Activated CD4-positive, alpha-beta memory T cell treated with anti-CD3 and anti-CD28 coated beads for 36 hours (primary cell): Measurements from ENCODE around the gene CCL28. TPM values are rescaled to one million over a fixed set of nuclear protein-coding genes. Genes with fewer than 3 reads are reported as not detected.
"Not testable (repeated sequence)": the region's sequence is repeated elsewhere in the genome, so short reads cannot be mapped to it uniquely, and the experiment has no call there.

ENCODE experiments used
- CTCF ChIA-PET: fragments of 350-600 bp; sonication (Branson Sonifier 250); formaldehyde crosslinking; loops from one replicate; lab custom pipeline; 2021; ENCODE audit warnings: antibody characterized with exemption, inconsistent platforms; lab: Charles Lee
- POLR2A ChIA-PET: fragments of 350-600 bp; sonication (Branson Sonifier 250); formaldehyde crosslinking; loops from one replicate; lab custom pipeline; 2021; ENCODE audit warnings: antibody characterized with exemption; lab: Charles Lee
- DNase-seq: peaks from one replicate; pipeline ENCODE4 v3.0.0-alpha.2; 2020
- H3K27ac Mint-ChIP-seq: one replicate; pipeline ENCODE4 v1.8.0; 2021; ENCODE audit warnings: mixed read lengths
- H3K27me3 Mint-ChIP-seq: one replicate; pipeline ENCODE4 v1.8.0; 2021; ENCODE audit warnings: mixed read lengths
- H3K36me3 Mint-ChIP-seq: one replicate; pipeline ENCODE4 v1.8.0; 2021; ENCODE audit warnings: mixed read lengths
- H3K4me1 Mint-ChIP-seq: one replicate; pipeline ENCODE4 v1.8.0; 2021; ENCODE audit warnings: low read depth, mixed read lengths
- H3K4me3 Mint-ChIP-seq: one replicate; pipeline ENCODE4 v1.8.0; 2021; ENCODE audit warnings: mild to moderate bottlenecking, mixed read lengths
- H3K9me3 Mint-ChIP-seq: one replicate; pipeline ENCODE4 v1.8.0; 2021; ENCODE audit warnings: mixed read lengths
- intact Hi-C: fragments of 100-400 bp; cut with micrococcal nuclease; formaldehyde crosslinking; loops from one replicate; pipeline ENCODE4 v1.15.1; 2023
- total RNA-seq, 2 experiments: library from RNA; stranded (reverse); gene quantifications; one replicate each; pipeline ENCODE4 v1.2.3, GENCODE V29; 2021

CCL28 gene
- total RNA-seq, 2 experiments from 2014 or later: 7.6 to 8.8 TPM

DNA sequence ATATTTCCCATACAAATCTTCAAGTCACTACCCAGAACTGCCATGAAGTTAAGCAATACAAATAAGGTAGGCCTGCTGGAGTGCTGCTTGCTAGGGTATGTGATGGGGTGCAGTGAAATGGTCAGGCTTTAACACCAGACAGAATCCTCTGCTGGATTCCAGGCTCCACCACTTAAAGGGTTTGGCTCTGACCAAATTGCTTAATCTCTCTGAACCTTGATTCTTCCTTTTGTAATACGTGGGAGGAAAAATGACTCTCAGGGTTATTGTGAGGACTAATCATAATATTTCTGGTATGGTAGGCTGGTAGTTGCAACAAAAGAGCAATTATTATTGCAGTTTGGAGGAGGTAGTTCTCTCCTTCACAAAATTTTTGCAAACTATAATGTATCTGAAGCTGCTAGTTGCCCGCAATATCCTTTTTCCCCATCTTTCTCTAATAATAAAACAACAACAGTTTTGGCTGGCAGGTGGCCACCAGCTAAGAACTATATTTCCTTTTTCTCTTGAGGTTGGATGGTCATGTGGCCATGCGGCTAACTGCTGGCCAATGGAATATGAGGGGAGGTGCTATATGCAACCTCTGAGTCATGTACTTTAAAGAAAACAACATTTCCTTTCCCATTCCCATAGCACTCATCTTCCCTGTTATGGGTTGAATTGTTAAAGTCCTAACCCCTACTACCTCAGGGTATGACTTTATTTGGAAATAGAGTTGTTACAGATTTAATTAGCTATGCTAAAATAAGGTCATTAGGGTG lies 44.1 kb downstream of the CCL28 start:
- no peak for DNase-seq
- H3K4me3 Mint-ChIP-seq: no peak overlapping the region
- H3K36me3 Mint-ChIP-seq: peaks cover 5% of the 10 kb centered on the region
- intact Hi-C loops: no loop called here
- no peaks in the 10 kb centered on the region for H3K4me1 Mint-ChIP-seq
- no peak overlapping the region for H3K27ac Mint-ChIP-seq
- ChIA-PET CTCF (no interaction called here), POLR2A (no interaction called here)
- H3K27me3 Mint-ChIP-seq: no peaks in the 10 kb centered on the region
- peaks cover 15% of the 10 kb centered on the region for H3K9me3 Mint-ChIP-seq

DNA sequence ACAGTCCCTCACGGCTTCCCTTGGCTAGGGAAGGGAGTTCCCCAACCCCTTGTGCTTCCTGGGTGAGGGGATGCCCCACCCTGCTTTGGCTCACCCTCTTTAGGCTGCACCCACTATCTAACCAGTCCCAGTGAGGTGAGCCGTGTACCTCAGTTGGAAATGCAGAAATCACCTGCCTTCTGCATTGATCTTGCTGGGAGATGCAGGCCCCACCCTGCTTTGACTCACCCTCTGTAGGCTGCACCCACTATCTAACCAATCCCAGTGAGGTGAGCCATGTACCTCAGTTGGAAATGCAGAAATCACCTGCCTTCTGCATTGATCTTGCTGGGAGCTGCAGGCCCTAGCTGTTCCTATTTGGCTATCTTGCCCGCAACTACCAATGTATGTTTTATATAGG lies 44.7 kb downstream of the CCL28 start:
- POLR2A ChIA-PET: no interaction called here
- Mint-ChIP-seq H3K9me3 (peaks cover 15% of the 10 kb centered on the region), H3K27me3 (no peaks in the 10 kb centered on the region), H3K4me3 (no peak overlapping the region), H3K4me1 (no peaks in the 10 kb centered on the region), H3K36me3 (peaks cover 5% of the 10 kb centered on the region), H3K27ac (no peak overlapping the region)
- CTCF ChIA-PET: no interaction called here
- DNase-seq: no peak
- intact Hi-C loops: no loop called here

- DNase-seq, H3K27me3 Mint-ChIP-seq, H3K27ac Mint-ChIP-seq, H3K36me3 Mint-ChIP-seq, intact Hi-C loops, POLR2A ChIA-PET, H3K4me3 Mint-ChIP-seq, H3K4me1 Mint-ChIP-seq: not testable (repeated sequence)
- CTCF ChIA-PET: interaction anchor here (1.0 kb wide), 1 partner anchor 23 kb away, joined by 3 read pairs; no protein-coding TSS in a partner anchor
- H3K9me3 Mint-ChIP-seq: peaks cover 15% of the 10 kb centered on the region
Measured at GRCh38 chr5:43366680-43367246, 45.4 kb downstream of the CCL28 start.

DNA sequence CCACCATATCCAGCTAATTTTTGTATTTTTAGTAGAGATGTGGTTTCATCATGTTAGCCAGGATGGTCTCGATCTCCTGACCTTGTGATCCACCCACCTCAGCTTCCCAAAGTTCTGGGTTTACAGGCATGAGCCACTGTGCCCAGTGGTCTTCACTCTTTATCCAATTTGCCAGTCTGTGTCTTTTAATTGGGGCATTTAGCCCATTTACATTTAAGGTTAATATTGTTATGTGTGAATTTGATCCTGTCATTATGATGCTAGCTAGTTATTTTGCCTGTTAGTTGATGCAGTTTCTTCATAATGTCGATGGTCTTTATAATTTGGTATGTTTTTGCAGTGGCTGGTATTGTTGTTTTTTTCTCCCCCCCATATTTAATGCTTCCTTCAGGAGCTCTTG lies 47.0 kb downstream of the CCL28 start:
- H3K27me3 Mint-ChIP-seq, intact Hi-C loops, POLR2A ChIA-PET, CTCF ChIA-PET, DNase-seq, H3K27ac Mint-ChIP-seq, H3K36me3 Mint-ChIP-seq, H3K4me3 Mint-ChIP-seq, H3K4me1 Mint-ChIP-seq: not testable (repeated sequence)
- peaks cover 29% of the 10 kb centered on the region for H3K9me3 Mint-ChIP-seq

GRCh38 chr5:43363445-43364152 lies 48.6 kb downstream of the CCL28 start:
- Mint-ChIP-seq H3K4me3 (no peak overlapping the region), H3K9me3 (peaks cover 41% of the 10 kb centered on the region), H3K36me3 (peaks cover 3% of the 10 kb centered on the region), H3K27ac (no peak overlapping the region), H3K27me3 (no peaks in the 10 kb centered on the region), H3K4me1 (no peaks in the 10 kb centered on the region)
- POLR2A ChIA-PET: no interaction called here
- no peak for DNase-seq
- CTCF ChIA-PET: no interaction called here
- intact Hi-C loops: no loop called here

DNA sequence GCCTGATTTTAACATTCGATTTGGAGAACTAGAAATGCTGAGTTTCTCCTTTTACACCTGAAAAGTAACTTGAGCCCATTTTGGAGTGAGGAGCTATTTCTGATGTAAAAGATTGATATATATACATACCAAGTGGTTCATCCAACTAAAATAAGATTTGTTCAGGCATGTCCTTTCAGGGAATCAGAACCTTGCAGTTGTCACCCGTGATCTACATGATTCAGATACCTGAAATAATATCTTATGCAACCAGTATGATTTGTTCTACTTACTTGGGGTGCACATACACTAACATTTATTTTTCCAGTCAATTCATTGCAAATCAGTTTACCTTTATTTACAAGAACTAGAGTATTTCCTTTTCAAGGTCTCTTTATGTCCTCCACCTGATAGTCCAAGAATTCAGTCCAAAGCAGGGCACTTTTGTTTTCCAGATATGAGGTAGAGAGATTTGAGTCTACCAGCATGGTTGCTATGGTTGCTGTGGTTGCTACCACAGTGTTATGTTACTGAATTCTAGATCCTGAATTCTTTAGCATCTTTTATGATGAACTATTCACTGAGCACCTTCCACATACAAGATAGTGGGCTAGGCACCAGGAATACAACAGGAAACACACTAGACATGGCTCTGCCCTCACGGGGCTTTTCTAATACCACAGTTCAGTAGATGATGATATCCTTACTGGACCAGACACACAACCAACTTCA lies 49.3 kb downstream of the CCL28 start:
- Mint-ChIP-seq H3K36me3 (peaks cover 3% of the 10 kb centered on the region), H3K27me3 (no peaks in the 10 kb centered on the region), H3K27ac (no peak overlapping the region), H3K4me1 (no peaks in the 10 kb centered on the region), H3K4me3 (no peak overlapping the region), H3K9me3 (peaks cover 37% of the 10 kb centered on the region)
- ChIA-PET CTCF (no interaction called here), POLR2A (no interaction called here)
- intact Hi-C loops: no loop called here
- no peak for DNase-seq

DNA sequence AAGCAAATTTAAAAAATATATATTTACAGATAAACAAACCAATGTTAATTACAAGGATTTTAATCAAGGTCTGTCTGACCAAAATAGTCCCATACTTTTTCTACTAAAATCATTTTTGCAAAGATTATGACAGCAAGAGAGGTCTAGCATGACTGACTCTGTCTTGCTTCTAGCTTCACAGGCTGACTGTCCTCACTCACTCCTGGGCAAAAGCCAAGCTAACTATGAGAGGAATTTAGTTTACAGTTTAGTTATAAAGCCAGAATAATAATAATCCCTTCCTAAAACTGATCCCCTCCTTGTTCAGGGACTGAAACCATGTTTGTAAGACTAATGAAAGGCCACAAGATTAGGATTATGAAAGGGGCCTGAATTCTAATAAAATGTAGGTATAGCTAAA lies 53.5 kb downstream of the CCL28 start:
- H3K4me3 Mint-ChIP-seq: no peak overlapping the region
- H3K9me3 Mint-ChIP-seq: peaks cover 26% of the 10 kb centered on the region
- no peak overlapping the region for H3K27ac Mint-ChIP-seq
- H3K4me1 Mint-ChIP-seq: no peaks in the 10 kb centered on the region
- ChIA-PET POLR2A (no interaction called here), CTCF (no interaction called here)
- no peak for DNase-seq
- H3K27me3 Mint-ChIP-seq: no peaks in the 10 kb centered on the region
- intact Hi-C loops: no loop called here
- H3K36me3 Mint-ChIP-seq: no peaks in the 10 kb centered on the region

GRCh38 chr5:43358301-43358700 lies 53.9 kb downstream of the CCL28 start:
- Mint-ChIP-seq H3K27ac (no peak overlapping the region), H3K4me3 (no peak overlapping the region), H3K27me3 (no peaks in the 10 kb centered on the region), H3K36me3 (no peaks in the 10 kb centered on the region), H3K4me1 (no peaks in the 10 kb centered on the region), H3K9me3 (peaks cover 26% of the 10 kb centered on the region)
- intact Hi-C loops: no loop called here
- ChIA-PET POLR2A (no interaction called here), CTCF (no interaction called here)
- DNase-seq: no peak

- H3K27ac Mint-ChIP-seq: no peak overlapping the region
- no peak overlapping the region for H3K4me3 Mint-ChIP-seq
- ChIA-PET POLR2A (no interaction called here), CTCF (no interaction called here)
- DNase-seq: no peak
- no peaks in the 10 kb centered on the region for H3K36me3 Mint-ChIP-seq
- intact Hi-C loops: no loop called here
- H3K9me3 Mint-ChIP-seq: peaks cover 26% of the 10 kb centered on the region
- H3K27me3 Mint-ChIP-seq: no peaks in the 10 kb centered on the region
- no peaks in the 10 kb centered on the region for H3K4me1 Mint-ChIP-seq
Measured at GRCh38 chr5:43357878-43358281, 54.3 kb downstream of the CCL28 start.

DNA sequence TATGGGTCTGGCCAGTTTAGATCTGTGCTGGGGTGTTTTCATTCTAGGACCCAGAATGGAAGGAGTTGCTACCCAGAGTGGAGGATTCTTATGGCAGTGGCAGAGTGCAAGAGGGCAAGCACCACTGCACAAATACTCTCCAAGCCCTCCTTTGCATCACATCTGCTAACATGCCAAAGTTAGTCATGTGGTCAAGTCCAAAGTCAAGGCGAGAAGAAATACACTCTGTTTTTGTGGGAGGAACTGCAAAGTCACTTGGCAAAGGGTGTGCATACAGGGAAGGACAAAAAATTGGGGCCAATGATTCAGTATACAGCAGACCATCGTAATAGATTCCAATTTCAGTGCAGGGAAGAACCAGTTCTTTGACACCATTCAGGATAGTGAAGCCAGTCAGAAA lies 55.1 kb downstream of the CCL28 start:
- ChIA-PET CTCF (no interaction called here), POLR2A (no interaction called here)
- H3K4me1 Mint-ChIP-seq: no peaks in the 10 kb centered on the region
- DNase-seq: no peak
- no peak overlapping the region for H3K27ac Mint-ChIP-seq
- H3K4me3 Mint-ChIP-seq: no peak overlapping the region
- peaks cover 26% of the 10 kb centered on the region for H3K9me3 Mint-ChIP-seq
- no peaks in the 10 kb centered on the region for H3K27me3 Mint-ChIP-seq
- H3K36me3 Mint-ChIP-seq: no peaks in the 10 kb centered on the region
- intact Hi-C loops: no loop called here

- no peak for DNase-seq
- no peaks in the 10 kb centered on the region for H3K4me1 Mint-ChIP-seq
- POLR2A ChIA-PET: no interaction called here
- H3K27ac Mint-ChIP-seq: no peak overlapping the region
- peaks cover 10% of the 10 kb centered on the region for H3K9me3 Mint-ChIP-seq
- CTCF ChIA-PET: no interaction called here
- no peak overlapping the region for H3K4me3 Mint-ChIP-seq
- no peaks in the 10 kb centered on the region for H3K27me3 Mint-ChIP-seq
- intact Hi-C loops: no loop called here
- no peaks in the 10 kb centered on the region for H3K36me3 Mint-ChIP-seq
Measured at GRCh38 chr5:43354774-43355173, 57.4 kb downstream of the CCL28 start.

GRCh38 chr5:43353668-43354067 lies 58.5 kb downstream of the CCL28 start:
- H3K27ac Mint-ChIP-seq: no peak overlapping the region
- H3K4me1 Mint-ChIP-seq: no peaks in the 10 kb centered on the region
- intact Hi-C loops: no loop called here
- ChIA-PET CTCF (no interaction called here), POLR2A (no interaction called here)
- no peaks in the 10 kb centered on the region for H3K27me3 Mint-ChIP-seq
- no peaks in the 10 kb centered on the region for H3K9me3 Mint-ChIP-seq
- DNase-seq: no peak
- no peaks in the 10 kb centered on the region for H3K36me3 Mint-ChIP-seq
- H3K4me3 Mint-ChIP-seq: no peak overlapping the region
